Measurements from ENCODE around the gene SLC30A5.

SLC30A5 gene

GRCh38 chr5:69050214-69050613 lies 43.6 kb upstream of the SLC30A5 start:
- no peak overlapping the region for H3K27ac ChIP-seq
- no peak overlapping the region for H3K4me3 ChIP-seq
- TF ChIP-seq CTCF (IDR thresholded peaks at IDR 0.05), result no peak
- no peak for DNase-seq
- intact Hi-C loops (cut with DNase I; ENCODE audit: low total_unique reads), result no loop called here
- H3K4me1 ChIP-seq, result no peaks in the 10 kb centered on the region
- H3K36me3 ChIP-seq, result no peaks in the 10 kb centered on the region
- no peaks in the 10 kb centered on the region for H3K27me3 ChIP-seq
- no peaks in the 10 kb centered on the region for H3K9me3 ChIP-seq

DNA sequence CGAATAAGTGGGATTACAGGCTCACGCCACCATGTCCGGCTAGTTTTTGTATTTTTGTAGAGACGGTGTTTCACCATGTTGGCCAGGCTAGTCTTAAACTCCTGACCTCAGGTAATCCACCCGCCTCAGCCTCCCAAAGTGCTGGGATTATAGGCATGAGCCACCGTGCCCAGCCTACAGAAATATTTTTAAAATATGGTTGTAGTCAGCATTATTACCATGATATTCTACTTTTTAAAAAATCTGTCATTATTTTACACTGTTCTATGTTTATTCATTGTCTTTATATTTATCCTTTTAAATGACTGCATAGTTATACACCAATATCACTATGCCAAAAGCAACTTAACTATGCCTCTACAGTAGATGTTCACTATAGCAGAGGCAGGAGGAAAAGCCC lies 41.6 kb upstream of the SLC30A5 start:
- intact Hi-C loops (cut with DNase I; ENCODE audit: low total_unique reads), result no loop called here
- no peak for DNase-seq
- no peak for TF ChIP-seq CTCF (IDR thresholded peaks at IDR 0.05)

DNA sequence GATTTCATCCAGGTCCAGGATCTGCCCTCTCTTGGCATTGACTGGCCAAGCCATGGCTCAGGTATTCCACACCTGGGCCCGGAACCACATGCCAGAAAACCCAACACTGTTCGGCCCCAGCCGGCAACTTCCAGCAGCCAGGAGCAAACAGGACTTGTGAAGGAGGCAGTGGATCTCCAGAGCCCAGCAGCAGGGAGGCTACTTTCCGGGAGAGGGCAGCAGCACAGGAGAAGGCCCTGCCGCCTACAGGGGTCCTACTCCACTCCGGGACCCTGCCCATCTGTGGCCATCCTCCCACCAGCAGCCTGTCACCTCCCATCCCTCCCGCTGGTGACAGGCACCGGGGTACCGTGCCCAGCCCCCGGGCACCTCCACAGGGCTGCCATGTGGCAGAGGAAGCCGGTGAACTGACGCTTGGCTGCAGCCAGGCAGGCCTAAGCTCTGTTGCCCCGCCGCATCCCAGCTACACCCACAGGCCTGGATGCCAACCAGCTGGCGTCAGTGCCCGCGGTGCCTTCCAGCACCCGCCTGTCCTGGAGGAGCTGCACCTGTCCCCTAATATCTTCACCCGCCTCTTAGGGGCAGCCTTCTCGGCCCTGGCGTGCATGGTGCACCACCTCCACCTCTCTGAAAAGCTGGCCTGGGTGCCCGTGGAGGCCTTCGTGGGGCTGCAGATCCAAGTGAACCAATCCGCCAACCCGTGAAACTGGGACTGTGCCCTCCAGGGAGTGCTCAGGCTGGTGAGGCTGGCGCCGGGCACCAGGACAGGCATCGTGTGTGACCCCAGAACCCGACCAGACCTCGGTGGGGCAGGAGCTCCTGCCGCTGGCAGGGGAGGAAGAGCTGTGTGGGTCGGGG lies 18.9 kb upstream of the SLC30A5 start:
- no peak overlapping the region for H3K4me3 ChIP-seq
- H3K27me3 ChIP-seq, result peaks cover 0 to 4% of the 10 kb centered on the region in 2 donors
- H3K4me1 ChIP-seq, result no peaks in the 10 kb centered on the region
- intact Hi-C loops (cut with DNase I; ENCODE audit: low total_unique reads), result no loop called here
- no peak for TF ChIP-seq CTCF (IDR thresholded peaks at IDR 0.05)
- H3K27ac ChIP-seq, result no peak overlapping the region
- H3K36me3 ChIP-seq, result no peaks in the 10 kb centered on the region
- H3K9me3 ChIP-seq, result no peaks in the 10 kb centered on the region
- no peak for DNase-seq

More for the DNA sequence above, 41.6 kb upstream of the SLC30A5 start:
- Histone ChIP-seq H3K9me3 (no peaks in the 10 kb centered on the region), H3K27me3 (no peaks in the 10 kb centered on the region), H3K27ac (no peak overlapping the region), H3K4me1 (no peaks in the 10 kb centered on the region), H3K4me3 (no peak overlapping the region), H3K36me3 (no peaks in the 10 kb centered on the region)

DNA sequence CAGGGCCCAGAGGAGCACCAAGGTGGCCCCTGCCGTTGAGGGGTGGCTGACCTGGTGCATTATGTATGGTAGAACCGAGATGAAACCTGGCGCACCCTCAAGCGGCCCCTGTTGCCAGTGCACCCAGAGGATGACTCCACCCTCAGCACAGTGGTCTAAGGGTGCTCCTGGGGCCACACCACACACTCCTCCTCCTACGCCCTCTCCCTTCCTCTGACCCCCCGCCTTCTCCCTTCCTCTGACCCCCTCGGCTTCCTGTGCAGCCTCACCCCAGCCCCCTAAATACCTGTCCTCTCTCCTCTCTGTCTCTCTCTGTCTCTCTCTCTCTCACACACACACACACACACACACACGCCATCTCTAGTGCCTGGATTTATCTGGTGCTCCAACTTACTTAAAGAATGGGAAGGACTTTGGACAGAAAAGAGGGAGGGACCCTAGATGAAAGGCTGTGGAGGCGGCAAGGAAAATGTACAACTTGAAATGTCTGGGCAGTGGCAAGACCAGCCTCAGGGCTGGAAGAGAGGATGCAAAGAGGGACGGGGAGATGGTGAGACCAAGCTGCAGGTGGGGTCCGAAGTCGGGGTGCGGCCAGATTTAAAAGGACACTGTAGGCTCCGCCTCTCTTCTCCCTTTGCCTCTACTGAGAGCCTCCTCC lies 18.2 kb upstream of the SLC30A5 start:
- Histone ChIP-seq H3K27me3 (peaks cover 0 to under 1% of the 10 kb centered on the region in 2 donors), H3K4me3 (no peak overlapping the region), H3K27ac (no peak overlapping the region), H3K36me3 (no peaks in the 10 kb centered on the region), H3K9me3 (no peaks in the 10 kb centered on the region), H3K4me1 (no peaks in the 10 kb centered on the region)
- no peak for TF ChIP-seq CTCF (IDR thresholded peaks at IDR 0.05)
- no peak for DNase-seq
- intact Hi-C loops (cut with DNase I; ENCODE audit: low total_unique reads), result no loop called here

GRCh38 chr5:69078921-69079540 lies 14.8 kb upstream of the SLC30A5 start:
- Histone ChIP-seq H3K9me3 (no peaks in the 10 kb centered on the region), H3K4me3 (no peak overlapping the region), H3K4me1 (no peaks in the 10 kb centered on the region), H3K27me3 (no peaks in the 10 kb centered on the region), H3K27ac (no peak overlapping the region), H3K36me3 (no peaks in the 10 kb centered on the region)
- no peak for DNase-seq
- intact Hi-C loops (cut with DNase I; ENCODE audit: low total_unique reads), result no loop called here
- no peak for TF ChIP-seq CTCF (IDR thresholded peaks at IDR 0.05)
